Measurements from ENCODE around the gene RSL24D1. TPM values are rescaled to one million over a fixed set of nuclear protein-coding genes. Genes with fewer than 3 reads are reported as not detected.
"Not testable (repeated sequence)": the region's sequence is repeated elsewhere in the genome, so short reads cannot be mapped to it uniquely, and the experiment has no call there.

Gene RSL24D1
- polyA plus RNA-seq, 1 donor, result 88.7 TPM

GRCh38 chr15:55218056-55218455, 21.3 kb upstream of the RSL24D1 start:
- no peak for DNase-seq (ENCODE audit: low read depth)

- no peak for DNase-seq (ENCODE audit: low read depth)
Measured at GRCh38 chr15:55204464-55204863, 7.7 kb upstream of the RSL24D1 start.

GRCh38 chr15:55202206-55202605, 5.5 kb upstream of the RSL24D1 start:
- no peak for DNase-seq (ENCODE audit: low read depth)

GRCh38 chr15:55198706-55199105, 2.0 kb upstream of the RSL24D1 start:
- no peak for DNase-seq (ENCODE audit: low read depth)

- no peak for DNase-seq (ENCODE audit: low read depth)
Measured at GRCh38 chr15:55197719-55198118, 978 bp upstream of the RSL24D1 start.

GRCh38 chr15:55197362-55197705, 593 bp upstream of the RSL24D1 start:
- no peak for DNase-seq (ENCODE audit: low read depth)

GRCh38 chr15:55195996-55196395, 745 bp downstream of the RSL24D1 start:
- DNase-seq (ENCODE audit: low read depth), result no peak

GRCh38 chr15:55194256-55194655, 2.5 kb downstream of the RSL24D1 start:
- DNase-seq (ENCODE audit: low read depth), result no peak

- no peak for DNase-seq (ENCODE audit: low read depth)
Measured at GRCh38 chr15:55186331-55186730, 10.4 kb downstream of the RSL24D1 start.

GRCh38 chr15:55183679-55184078, 13.1 kb downstream of the RSL24D1 start:
- DNase-seq (ENCODE audit: low read depth), result no peak

GRCh38 chr15:55179141-55179540, 17.6 kb downstream of the RSL24D1 start:
- no peak for DNase-seq (ENCODE audit: low read depth)

GRCh38 chr15:55170361-55170760, 26.4 kb downstream of the RSL24D1 start:
- DNase-seq (ENCODE audit: low read depth), result no peak

- DNase-seq (ENCODE audit: low read depth), result peak; percentile 38
Measured at GRCh38 chr15:55168350-55168974, 28.3 kb downstream of the RSL24D1 start.

- DNase-seq (ENCODE audit: low read depth), result no peak
Measured at GRCh38 chr15:55164284-55164683, 32.5 kb downstream of the RSL24D1 start.

GRCh38 chr15:55151631-55152030, 45.1 kb downstream of the RSL24D1 start:
- DNase-seq (ENCODE audit: low read depth), result no peak

- not testable (repeated sequence) for DNase-seq (ENCODE audit: low read depth)
Measured at GRCh38 chr15:55143132-55143531, 53.6 kb downstream of the RSL24D1 start.

- DNase-seq (ENCODE audit: low read depth), result no peak
Measured at GRCh38 chr15:55133972-55134371, 62.8 kb downstream of the RSL24D1 start.

GRCh38 chr15:55132672-55133071, 64.1 kb downstream of the RSL24D1 start:
- no peak for DNase-seq (ENCODE audit: low read depth)

Other genes with a start within 250 kb of the RSL24D1 start
- gene RAB27A, start 92.9 kb upstream of the RSL24D1 start, polyA plus RNA-seq (ENCODE audit: insufficient read length), result 5.8 TPM
- 10.9 TPM for gene PIGBOS1, start 122.2 kb upstream of the RSL24D1 start, polyA plus RNA-seq (ENCODE audit: insufficient read length)
- 7.3 TPM for gene PIGB, start 122.3 kb upstream of the RSL24D1 start, polyA plus RNA-seq (ENCODE audit: insufficient read length)
- gene CCPG1, start 211.4 kb upstream of the RSL24D1 start, polyA plus RNA-seq (ENCODE audit: insufficient read length), result 29.4 TPM
- 1.1 TPM for gene PIERCE2, start 211.6 kb upstream of the RSL24D1 start, polyA plus RNA-seq (ENCODE audit: insufficient read length)